Iris pigment epithelial cell (primary cell): Measurements from ENCODE around the gene MILR1.
A peak's percentile ranks its signal among the peaks of the same experiment; 100 is the strongest.
"Not testable (repeated sequence)": the region's sequence is repeated elsewhere in the genome, so short reads cannot be mapped to it uniquely, and the experiment has no call there.

Experiments used
- DNase-seq: peaks from one replicate; pipeline ENCODE4 v3.0.0-alpha.2; 2011; ENCODE audit warnings: low read depth

The MILR1 gene

DNA sequence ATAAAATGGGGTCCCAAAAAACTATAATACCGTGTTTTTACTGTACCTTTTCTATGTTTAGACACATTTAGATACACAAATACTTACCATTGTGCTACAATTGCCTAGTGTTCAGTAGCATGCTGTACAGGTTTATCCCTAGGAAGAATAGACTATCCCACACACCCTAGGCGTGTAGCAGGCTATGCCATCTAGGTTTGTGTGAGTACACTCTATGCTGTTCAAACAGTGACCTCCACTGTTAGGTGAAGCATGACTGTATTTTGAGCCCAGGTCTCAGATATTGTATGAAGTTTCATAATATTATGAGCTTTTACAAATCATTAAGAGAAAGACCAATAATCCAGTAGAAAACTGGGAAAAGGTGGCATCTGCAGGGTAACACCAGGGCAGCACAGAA is 23.6 kb downstream of the MILR1 start:
- DNase-seq: no peak

DNA sequence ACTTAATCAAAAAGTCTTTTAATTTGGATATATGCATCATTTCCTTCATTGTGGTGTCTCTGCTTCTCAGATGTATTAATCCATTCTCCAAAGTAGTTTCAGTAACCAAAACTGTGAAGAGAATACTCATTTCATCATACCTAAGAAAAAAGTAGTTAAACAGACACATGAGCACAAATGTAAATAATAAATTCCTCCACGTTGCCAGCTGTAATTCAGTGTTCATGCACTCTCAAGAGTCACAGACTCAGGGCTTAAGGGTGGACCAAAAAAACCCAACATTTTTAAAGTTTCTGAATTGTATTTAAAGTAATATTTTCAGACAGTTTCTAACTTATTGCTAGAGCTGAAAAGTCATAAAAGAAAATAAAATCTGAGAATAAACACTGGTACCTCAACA is 28.9 kb downstream of the MILR1 start:
- DNase-seq: peak; percentile 47

DNA sequence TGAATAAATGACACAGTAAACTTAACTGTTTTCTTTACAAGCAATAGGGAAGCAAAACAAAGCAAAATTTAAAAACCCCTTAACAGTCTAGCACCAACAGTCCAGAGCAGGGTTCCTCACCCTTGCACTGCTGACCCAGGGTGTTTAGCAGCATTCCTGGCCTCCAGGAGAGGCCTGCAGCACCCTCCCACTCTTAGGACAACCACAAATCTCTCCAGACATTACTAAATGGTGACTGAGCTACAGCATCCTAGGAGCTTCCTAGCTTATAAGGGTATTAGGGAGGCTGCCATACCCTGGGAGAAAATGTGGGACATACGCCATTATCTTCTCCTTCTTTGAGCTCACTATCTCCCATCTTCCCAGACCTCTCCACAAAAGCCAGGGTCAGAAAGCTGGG is 32.0 kb downstream of the MILR1 start:
- DNase-seq: no peak

DNA sequence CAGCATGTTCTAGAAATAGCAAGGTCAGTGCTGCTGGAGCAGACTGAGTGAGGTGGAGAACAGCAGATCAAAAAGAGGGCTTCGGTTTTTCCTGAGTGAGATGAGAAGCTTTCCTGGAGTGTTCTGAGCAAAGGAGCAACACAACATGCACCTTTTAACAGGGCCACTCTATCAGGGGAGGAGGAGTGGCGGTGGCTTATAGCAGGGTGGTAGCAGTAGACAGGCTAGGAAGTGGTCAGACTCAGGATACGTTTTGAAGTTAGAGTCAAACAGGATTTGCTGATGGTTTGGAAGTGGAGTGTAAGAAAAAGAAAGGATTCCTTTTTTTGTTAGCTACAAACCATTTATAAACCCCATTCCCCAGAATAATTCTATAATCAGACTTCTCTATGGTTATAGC is 35.5 kb downstream of the MILR1 start:
- DNase-seq: no peak

DNA sequence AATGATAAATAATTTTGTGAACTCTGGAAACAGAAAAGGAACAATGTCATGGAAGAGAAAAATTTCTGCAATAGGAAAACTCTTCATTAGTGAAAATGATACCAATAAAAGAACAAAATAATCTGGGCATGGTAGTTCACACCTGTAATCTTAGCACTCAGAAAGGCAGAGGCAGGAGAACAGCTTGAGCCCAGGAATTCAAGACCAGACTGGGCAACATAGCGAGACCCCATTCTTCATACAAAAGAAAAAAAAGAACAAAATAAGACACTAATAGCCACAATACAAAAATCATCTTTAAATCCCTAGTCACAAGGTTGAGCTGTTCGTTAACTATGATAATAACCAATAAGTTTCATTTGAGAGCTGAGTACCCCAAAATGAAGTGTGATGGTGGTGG is 39.4 kb downstream of the MILR1 start:
- DNase-seq: no peak

DNA sequence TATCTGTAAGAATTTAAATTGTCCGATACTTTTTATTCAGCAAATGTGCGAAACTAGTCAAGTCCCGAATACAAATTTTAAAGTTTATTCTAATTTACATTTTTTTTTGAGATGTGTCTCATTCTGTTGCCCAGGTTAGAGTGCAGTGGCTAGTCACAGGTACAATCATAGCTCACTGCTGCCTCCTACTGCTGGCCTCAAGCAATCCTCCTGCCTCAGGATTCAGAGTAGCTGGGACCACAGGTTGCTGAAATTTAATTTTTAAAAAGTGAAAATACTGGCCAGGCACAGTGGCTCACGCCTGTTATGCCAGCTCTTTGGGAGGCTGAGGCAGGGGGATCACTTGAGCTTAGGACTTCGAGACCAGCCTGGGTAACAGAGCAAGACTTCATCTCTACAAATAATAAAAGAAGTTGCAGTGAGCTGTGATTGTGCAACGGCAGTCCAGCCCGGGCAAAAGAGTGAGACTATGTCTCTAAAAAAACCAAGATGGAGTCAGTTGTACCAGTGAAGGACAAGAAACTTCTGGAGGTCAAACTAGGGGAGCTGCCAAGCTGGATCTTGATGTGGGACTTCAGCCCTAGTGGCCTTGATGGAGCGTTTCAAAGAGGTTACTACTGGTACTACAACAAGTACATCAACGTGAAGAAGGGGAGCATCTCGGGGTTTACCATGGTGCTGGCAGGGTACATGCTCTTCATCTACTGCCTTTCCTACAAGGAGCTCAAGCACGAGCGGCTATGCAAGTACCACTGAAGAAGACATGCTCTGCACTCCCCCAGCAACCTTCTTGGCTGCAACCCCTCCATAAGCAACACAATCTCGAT is 42.3 kb downstream of the MILR1 start:
- DNase-seq: peak; percentile 58

DNA sequence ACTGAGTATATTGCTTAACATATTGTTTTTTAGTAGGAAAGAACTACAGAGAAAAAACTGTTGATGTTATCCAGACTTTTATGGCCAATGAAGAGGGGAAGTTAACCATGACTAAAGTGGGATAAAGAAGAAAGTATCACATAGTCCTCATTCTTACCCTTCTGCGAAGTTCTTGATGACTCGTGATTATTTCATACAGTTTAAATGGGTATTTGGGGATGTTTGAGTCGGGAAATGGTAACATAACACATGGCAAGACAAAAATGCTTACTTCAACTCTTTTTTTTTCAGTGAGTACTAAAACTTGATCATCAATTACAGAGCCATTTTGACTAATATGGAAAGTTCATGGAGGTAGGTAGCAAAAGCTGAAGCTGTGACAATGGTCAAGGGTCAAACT is 43.1 kb downstream of the MILR1 start:
- DNase-seq: no peak

DNA sequence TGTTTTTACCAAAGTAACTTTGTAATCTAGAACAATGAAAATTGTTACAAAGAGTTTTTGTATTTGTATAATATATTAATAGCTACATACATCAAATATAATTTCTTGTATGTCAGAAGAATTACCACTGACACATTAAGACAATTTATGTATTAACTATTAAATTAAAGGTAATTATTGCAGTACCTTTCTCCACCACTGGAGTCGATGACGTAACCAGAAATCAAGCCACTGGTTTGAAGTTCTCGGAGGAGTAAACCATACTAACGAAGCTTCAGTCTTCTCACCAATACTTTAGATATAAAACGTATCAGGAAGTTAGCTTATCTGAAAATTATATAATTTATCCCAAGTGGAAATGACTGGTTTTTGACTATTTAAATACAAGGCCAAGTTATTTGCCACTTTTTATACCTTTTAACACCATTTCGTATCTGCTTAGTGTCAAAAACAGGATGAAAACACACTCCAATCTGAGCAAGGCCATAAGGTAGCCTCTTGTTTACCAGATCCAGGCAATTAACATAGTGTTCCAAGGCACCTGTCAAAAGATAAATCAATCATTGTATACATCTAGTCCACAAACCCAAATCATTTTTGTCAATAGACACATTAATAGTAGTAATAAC is 43.7 kb downstream of the MILR1 start:
- DNase-seq: peak; percentile 36

DNA sequence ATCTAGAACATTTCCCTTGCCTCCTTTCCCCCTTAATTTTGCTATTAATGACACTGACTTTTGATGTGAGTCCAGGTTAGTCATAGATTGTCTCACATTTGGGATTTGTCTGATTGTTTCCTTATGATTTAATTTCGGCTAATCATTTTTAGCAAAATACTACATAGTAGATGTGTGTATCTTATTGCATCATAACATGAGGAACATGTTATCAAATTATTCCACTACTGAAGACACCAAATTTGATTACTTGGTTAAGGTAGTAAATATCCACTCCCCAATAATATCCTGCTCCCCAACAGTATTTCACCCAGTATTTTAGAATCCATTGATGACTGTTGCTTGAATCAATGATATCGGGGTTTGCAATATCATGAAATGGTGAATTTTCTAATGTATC is 45.2 kb downstream of the MILR1 start:
- DNase-seq: no peak

DNA sequence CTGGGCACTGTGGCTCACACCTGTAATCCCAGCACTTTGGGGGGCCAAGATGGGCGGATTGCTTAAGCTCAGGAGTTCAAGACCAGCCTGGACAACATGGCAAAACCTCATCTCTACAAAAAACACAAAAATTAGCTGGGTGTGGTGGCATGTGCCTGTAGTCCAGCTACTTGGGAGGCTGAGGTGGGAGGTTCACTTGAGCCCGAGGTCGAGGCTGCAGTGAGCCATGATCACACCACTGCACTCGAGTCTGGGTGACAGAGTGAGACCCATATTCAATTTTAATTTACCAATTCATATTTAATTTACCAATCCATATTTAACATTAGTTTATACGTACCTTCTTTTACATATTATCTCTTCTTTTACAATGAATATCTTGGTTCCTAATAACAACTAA is 46.4 kb downstream of the MILR1 start:
- DNase-seq: not testable (repeated sequence)

DNA sequence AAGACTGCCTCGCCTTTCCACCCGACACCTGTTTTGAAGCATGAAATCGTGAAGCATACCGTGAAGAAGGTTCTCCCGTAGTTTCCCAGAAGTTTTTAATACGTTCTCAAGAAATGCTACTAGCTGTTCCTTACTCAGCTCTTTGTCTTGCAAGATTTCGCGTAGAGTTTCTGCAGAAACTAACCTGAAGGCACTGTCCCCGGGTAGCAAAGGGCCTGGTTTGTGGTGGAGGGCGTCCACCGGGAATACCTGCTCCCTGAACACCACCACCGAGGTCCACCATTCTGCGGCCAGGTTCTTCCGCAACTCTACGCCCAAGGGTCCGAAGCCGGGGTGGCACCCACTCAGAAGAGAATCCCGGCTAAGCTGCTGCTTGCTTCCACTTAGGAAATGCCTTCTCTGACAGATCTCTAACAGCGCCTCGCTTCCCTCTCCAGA is 47.5 kb downstream of the MILR1 start:
- DNase-seq: peak; percentile 28

DNA sequence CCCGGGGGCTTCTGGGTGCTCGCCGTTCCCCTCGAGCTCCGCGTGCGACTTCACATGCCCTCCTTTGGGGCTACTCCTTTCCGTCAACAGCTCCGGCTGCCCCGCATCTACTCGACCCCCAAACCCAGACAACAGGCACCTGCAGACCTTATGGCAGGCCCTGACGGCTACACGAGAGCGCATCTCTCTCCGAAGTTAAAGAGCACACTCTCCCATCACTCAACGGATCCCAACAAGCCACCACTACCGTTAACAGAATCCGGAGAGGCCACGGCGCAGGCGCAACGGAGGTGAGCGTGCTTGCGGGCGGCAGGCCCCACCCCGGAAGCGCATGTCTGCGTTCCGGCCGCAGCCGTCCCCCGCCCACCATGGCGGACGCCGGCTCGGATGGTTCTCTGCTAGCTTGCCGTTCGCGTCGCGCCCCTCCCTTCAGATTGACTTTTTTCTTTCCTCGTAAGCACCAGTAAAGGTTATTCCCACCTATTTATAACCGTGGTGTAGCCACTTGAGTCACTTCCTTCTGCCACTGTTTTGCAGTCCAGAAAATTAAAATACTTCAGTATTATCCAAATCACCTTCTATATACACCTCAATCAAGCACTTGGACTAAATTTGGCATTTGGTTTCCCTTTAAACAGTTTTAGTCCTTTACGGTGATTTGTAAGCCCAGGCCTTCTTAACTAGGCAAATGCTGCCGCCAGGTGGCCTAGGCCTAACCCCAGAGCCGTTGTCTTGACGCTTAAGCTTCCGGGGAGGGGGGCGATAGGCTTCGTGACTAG is 48.1 kb downstream of the MILR1 start, which contains the start of gene POLG2:
Gene POLG2 (minus strand): TSS at position 269 of the 779 bp plus-strand sequence. CDS start 86 bp downstream, at position 183.
- DNase-seq: peak; percentile 93

DNA sequence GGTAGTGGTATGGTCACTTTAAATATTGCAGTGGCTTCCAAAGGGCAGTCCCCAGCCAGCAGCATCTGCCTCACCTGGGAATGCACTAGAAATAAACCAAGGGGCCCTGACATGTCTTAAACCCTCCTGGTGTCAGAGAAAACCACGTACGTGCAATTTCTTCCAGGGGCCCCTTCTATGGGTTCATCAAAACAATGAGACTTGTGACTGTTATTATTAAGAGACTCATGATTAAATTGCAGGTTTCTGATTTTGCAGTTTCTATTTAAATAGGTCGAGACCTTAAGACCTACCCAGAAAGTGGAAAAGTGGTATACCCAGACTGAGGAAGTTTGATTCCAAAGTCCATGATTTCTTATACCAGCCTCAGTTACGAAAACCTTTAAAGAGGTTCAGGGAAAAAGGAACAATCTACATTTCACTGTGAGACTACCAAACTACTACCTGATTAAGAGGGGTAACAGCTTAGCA is 48.7 kb downstream of the MILR1 start:
- DNase-seq: no peak

DNA sequence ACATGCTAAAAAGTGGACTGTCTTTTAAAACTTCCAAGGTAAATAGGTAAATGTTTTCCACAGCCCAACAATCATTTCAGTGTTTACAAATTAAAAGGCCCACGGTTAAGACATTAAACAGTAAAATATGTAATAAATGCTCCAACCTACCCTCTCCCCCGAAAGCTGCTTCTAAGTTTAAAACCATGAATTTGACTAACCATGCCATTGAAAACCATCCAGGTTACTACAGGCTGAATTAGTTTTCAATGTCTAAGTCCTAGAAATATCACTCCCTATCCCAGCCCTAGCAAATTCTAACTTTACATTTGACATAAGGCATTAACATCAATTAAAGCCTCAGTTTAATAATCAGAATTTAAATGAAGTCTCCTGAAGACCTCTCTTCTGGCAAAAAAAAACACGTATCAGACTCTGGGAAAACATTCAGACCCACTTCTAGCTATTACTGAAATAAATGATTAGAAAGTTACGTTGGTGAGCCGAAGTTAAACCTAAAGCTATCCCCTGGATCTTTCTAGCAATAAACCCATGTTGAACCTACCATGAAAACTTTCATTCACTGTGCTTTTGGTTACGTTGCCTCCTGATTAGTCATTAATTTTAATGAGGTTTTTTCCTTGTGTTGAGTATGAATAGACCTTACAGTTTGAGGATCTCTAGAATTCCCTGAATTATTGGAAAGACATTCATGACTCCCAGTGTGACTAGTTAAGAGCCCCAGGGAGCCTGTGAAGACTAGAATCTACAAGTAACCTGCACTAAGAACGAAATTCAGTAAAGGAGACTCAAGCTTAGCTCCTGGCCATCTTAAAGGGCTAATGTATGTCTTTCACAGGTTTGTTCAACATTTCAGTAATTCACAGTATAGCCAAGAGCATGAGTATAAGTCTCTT is 49.6 kb downstream of the MILR1 start:
- no peak for DNase-seq

DNA sequence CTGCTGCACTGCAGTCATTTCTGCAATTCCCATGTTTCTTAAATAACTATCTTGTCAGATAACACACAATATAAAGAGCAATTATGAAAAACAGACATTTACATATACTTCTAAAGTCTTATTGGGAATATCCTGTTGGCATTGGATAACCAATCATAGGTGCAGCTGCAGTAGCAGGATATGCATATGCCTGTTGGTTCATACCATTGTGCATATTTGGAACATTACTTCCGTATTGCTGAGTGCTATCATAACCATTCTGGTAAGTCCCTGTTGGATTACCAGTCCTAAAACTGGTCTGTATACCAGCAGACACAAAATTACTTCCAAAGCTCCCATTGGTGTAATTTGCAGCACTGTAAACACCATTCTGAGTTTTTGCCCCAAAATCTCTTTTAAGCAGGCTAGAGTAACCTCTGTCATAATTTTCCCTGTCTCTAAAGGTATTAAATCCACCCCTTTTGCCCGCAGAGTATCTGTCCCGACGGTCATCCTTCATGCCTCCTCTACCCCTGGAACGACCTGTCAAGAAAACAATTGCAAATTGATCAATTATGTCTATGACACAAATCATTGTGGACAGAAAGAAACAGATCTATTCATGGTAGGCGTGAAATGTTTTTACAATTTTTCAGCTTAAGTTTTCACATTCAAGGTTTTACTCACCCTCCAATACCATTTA is 51.0 kb downstream of the MILR1 start:
- DNase-seq: peak; percentile 41

DNA sequence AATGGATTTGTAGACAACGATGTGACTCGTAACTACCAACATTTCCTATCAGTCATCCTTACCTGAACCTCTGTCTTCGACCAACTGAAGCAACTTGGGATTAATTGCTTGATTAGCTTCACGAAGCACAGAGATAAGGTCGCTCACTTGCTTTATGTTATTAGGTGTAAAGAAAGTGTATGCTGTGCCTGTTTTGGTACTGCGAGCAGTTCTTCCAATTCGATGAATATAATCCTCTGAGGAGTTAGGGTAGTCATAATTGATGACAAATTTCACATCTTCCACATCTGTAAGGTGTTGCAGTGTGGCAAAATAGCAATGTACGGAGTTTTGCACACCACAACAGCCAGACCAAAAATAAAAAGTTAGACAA is 51.6 kb downstream of the MILR1 start:
- DNase-seq: no peak

DNA sequence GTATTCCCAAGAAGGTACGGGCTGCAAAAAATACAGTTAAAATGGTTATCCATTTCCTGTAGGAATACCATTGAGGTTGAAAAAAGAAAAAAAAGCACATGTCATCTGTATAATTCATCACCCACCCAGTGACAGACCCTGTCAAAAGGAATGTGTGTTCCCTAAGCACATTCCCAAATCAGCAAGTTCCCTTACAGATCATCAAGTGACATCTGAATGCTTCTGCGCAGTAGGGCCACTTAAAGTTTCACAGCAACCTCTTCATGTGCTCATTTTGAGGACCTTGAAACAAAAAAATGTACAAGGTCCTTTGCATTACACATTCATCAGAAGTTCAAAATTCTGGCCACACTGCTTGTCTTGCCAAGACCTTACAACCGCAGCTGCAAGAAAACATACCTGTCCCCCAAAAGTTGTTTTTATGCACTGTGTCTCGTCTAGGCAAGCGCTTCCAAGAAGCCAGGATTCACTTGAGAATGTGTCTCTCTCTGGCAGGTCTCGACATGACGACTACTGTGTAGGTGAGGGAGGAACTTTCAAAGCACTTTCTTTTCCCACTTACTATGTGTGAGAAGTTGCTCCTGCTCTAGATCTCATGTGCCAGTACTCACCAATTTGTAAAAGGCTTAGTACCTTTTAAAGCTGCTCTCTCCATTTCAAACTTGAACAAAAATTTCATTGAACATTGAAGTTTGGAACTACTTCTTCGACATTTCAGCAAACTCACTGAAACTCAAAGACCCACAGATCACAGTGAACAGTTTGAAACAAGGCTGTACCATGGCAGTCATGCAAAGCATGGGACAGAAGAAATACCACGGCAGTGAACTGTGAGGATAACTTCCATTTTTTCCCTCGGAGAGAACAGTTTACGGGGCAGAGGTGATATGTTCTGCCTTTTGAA is 52.2 kb downstream of the MILR1 start:
- no peak for DNase-seq

DNA sequence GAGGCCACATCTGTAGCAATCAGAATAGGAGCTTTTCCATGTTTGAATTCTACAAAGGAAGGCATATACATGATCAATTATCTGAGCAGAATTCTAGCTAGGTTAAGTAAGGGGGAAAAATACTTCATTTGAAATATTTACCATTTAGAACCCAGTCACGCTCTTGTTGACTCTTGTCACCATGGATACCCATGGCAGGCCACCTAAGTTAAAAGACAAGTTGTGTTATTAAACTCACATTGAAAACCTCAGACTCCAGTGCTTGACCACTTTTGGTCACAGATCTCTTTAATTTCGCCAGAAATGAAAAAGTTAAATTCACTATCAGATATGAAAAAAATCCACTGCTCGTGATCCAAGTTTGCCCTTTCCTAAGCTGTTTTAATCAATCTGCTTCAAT is 53.1 kb downstream of the MILR1 start:
- DNase-seq: no peak

DNA sequence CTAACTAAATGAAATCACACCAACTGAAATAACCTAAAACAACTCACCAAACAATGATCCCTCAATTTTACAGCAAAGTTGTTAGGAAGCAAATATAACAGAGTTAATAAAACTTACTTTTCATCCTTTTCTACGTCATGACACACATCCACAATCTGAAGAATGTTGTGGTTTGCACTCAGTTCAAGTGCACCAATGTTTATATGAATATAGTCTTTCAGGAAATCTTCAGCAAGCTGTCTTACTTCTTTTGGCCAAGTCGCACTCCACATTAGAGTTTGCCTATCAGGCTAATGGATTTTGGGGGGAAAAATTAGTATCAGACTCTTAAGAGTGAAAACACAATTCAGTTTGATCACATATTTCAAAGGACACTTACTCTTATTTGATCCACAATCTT is 53.9 kb downstream of the MILR1 start:
- DNase-seq: peak; percentile 71

DNA sequence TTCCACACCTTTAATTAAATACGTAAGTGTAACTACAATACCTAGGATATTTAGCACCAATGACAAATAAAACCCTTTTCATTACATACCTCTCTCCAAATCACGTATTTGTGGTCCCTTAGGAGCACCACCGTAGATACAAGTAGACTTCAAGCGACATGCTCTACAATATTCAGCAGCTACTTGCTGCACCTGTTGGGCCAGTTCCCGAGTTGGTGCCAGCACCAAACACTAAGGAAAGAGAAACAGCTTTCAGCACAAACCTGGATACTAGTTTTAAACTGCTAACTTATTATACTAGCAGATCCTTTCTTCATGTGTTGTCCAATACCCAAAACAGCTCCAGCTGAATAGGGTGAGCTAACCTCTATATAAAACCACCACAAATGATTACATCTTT is 54.4 kb downstream of the MILR1 start:
- no peak for DNase-seq
